ENCODE data around the gene HAUS7. TPM values are rescaled to one million over a fixed set of nuclear protein-coding genes. Genes with fewer than 3 reads are reported as not detected.

Gene HAUS7
- total RNA-seq, 1 donor, result 10.8 TPM

GRCh38 chrX:153462291-153462690 is 8.1 kb downstream of the HAUS7 start:
- H3K4me3 ChIP-seq (ENCODE audit: low read depth, low read length), result no peak overlapping the region
- no peak for DNase-seq (ENCODE audit: low read depth)
- TF ChIP-seq, protein P1, sequence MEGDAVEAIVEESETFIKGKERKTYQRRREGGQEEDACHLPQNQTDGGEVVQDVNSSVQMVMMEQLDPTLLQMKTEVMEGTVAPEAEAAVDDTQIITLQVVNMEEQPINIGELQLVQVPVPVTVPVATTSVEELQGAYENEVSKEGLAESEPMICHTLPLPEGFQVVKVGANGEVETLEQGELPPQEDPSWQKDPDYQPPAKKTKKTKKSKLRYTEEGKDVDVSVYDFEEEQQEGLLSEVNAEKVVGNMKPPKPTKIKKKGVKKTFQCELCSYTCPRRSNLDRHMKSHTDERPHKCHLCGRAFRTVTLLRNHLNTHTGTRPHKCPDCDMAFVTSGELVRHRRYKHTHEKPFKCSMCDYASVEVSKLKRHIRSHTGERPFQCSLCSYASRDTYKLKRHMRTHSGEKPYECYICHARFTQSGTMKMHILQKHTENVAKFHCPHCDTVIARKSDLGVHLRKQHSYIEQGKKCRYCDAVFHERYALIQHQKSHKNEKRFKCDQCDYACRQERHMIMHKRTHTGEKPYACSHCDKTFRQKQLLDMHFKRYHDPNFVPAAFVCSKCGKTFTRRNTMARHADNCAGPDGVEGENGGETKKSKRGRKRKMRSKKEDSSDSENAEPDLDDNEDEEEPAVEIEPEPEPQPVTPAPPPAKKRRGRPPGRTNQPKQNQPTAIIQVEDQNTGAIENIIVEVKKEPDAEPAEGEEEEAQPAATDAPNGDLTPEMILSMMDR (IDR thresholded peaks at IDR 0.05; ENCODE audit: insufficient read depth, low read depth, low read length), result no peak

- DNase-seq (ENCODE audit: low read depth), result peak; percentile 44
- H3K4me3 ChIP-seq (ENCODE audit: low read depth, low read length), result no peak overlapping the region
- TF ChIP-seq, protein P1 (IDR thresholded peaks at IDR 0.05; ENCODE audit: insufficient read depth, low read depth, low read length), result peak; percentile 58
Observed at GRCh38 chrX:153460826-153461225, 9.6 kb downstream of the HAUS7 start.

DNA sequence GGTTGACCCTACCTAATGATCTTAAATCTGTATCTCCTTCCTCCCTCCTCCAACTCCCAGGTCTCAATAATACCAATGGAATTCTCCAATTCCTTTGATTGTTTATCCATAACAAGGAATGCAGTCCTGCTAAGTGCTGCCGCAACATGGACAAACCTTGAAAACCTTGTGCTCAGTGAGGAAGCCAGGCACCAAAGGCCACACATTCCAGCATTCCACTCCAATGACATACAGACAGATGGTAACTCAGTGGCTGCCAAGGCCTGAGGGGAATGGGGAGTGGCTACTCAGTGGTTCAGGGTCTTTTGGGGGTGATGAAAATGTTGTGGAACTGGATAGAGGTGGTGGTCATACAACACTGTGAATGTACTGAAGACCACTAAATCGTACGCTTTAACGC is 10.4 kb downstream of the HAUS7 start:
- H3K4me3 ChIP-seq (ENCODE audit: low read depth, low read length), result no peak overlapping the region
- TF ChIP-seq, protein P1 (IDR thresholded peaks at IDR 0.05; ENCODE audit: insufficient read depth, low read depth, low read length), result no peak
- peak; percentile 47 for DNase-seq (ENCODE audit: low read depth)

GRCh38 chrX:153458476-153458875 is 11.9 kb downstream of the HAUS7 start:
- DNase-seq (ENCODE audit: low read depth), result no peak
- H3K4me3 ChIP-seq (ENCODE audit: low read depth, low read length), result no peak overlapping the region
- TF ChIP-seq, protein P1 (IDR thresholded peaks at IDR 0.05; ENCODE audit: insufficient read depth, low read depth, low read length), result no peak

GRCh38 chrX:153457827-153458466 is 12.4 kb downstream of the HAUS7 start:
- H3K4me3 ChIP-seq (ENCODE audit: low read depth, low read length), result no peak overlapping the region
- DNase-seq (ENCODE audit: low read depth), result no peak
- TF ChIP-seq, protein P1 (IDR thresholded peaks at IDR 0.05; ENCODE audit: insufficient read depth, low read depth, low read length), result no peak

- no peak overlapping the region for H3K4me3 ChIP-seq (ENCODE audit: low read depth, low read length)
- no peak for DNase-seq (ENCODE audit: low read depth)
- TF ChIP-seq, protein P1 (IDR thresholded peaks at IDR 0.05; ENCODE audit: insufficient read depth, low read depth, low read length), result no peak
Observed at GRCh38 chrX:153457136-153457825, 13.1 kb downstream of the HAUS7 start.
